Measurements from ENCODE around the gene CHRNE.
"Not testable (repeated sequence)": the region's sequence is repeated elsewhere in the genome, so short reads cannot be mapped to it uniquely, and the experiment has no call there.

Gene CHRNE

DNA sequence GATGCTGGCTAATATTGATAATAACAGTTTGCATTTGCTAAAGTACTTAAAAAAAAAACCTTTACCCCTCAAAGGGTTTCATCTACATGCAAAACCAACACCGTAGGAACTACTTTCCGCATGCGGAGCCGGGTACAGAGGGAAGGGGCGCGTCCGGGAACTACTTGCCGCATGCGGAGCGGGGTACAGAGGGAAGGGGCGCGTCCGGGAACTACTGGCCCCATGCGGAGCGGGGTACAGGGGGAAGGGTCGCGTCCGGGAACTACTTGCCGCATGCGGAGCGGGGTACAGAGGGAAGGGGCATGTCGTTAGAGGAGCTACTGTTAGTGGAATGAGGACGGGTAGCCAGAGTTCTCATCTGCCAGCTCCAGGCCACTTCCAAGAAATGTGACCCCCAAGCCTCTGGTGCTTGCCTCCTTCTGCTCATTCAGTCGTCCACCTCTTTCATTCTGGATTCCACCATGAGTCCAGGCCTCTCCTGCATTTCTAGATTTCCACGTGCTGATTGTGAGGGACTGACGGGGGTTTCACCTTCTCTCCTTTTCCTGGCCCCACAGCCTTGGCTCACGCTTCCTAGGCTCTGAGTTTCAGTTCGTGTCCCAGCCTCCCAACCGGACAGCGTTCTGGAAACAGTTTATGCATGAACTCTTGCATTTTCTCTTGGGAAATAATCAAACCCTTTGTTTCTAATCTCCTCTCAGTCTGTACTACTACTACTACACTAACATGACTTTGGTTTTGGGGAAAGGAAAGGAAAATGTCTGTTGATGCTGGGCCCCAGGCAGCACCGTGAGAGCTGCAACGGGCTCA is 42.9 kb downstream of the CHRNE start:
- Histone ChIP-seq H3K4me3 (ENCODE audit: low read depth, low read length) (0 out of 2 replicates have a peak overlapping the region, but pooled peaks have one; percentile 22), H3K9me3 (ENCODE audit: control insufficient read depth, insufficient read depth, low read length) (no peaks in the 10 kb centered on the region), H3K9ac (ENCODE audit: low read depth, low read length) (no peak overlapping the region), H3K27me3 (ENCODE audit: control insufficient read depth, insufficient read depth, low read length) (no peaks in the 10 kb centered on the region), H3K36me3 (ENCODE audit: control insufficient read depth, insufficient read depth, low read length) (peaks cover 5% of the 10 kb centered on the region; the same call in 1 of the 2 replicates), H3K27ac (ENCODE audit: low read depth, low read length) (peak overlapping the region; percentile 19), H3K4me1 (ENCODE audit: control insufficient read depth, insufficient read depth, low read length) (peaks cover 36% of the 10 kb centered on the region)

DNA sequence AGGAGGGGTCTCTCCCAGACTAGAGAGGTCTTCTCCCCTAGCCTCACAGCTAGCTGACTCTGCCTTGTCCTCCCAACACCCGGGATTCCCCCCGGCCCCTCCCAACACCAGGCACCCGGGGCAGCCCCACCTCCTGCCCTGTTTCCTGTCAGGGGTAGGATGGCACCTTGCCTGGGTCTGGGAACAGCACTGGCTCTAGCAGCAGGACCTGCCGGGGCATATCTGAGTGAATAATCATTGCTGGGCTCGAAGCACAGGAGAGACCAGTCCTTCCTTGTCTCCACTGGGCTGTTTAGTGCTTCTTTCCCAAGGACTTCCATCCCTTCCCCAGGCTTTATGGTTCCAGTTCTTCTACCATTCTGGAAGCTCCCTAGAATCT is 44.0 kb downstream of the CHRNE start:
- peak overlapping the region; percentile 84 for H3K27ac ChIP-seq (ENCODE audit: low read depth, low read length)
- H3K9ac ChIP-seq (ENCODE audit: low read depth, low read length) = no peak overlapping the region
- H3K36me3 ChIP-seq (ENCODE audit: control insufficient read depth, insufficient read depth, low read length) = peaks cover 5% of the 10 kb centered on the region; the same call in 1 of the 2 replicates
- H3K4me3 ChIP-seq (ENCODE audit: low read depth, low read length) = 0 out of 2 replicates have a peak overlapping the region, but pooled peaks have one; percentile 14
- H3K9me3 ChIP-seq (ENCODE audit: control insufficient read depth, insufficient read depth, low read length) = no peaks in the 10 kb centered on the region
- H3K27me3 ChIP-seq (ENCODE audit: control insufficient read depth, insufficient read depth, low read length) = no peaks in the 10 kb centered on the region
- peaks cover 43% of the 10 kb centered on the region for H3K4me1 ChIP-seq (ENCODE audit: control insufficient read depth, insufficient read depth, low read length)

DNA sequence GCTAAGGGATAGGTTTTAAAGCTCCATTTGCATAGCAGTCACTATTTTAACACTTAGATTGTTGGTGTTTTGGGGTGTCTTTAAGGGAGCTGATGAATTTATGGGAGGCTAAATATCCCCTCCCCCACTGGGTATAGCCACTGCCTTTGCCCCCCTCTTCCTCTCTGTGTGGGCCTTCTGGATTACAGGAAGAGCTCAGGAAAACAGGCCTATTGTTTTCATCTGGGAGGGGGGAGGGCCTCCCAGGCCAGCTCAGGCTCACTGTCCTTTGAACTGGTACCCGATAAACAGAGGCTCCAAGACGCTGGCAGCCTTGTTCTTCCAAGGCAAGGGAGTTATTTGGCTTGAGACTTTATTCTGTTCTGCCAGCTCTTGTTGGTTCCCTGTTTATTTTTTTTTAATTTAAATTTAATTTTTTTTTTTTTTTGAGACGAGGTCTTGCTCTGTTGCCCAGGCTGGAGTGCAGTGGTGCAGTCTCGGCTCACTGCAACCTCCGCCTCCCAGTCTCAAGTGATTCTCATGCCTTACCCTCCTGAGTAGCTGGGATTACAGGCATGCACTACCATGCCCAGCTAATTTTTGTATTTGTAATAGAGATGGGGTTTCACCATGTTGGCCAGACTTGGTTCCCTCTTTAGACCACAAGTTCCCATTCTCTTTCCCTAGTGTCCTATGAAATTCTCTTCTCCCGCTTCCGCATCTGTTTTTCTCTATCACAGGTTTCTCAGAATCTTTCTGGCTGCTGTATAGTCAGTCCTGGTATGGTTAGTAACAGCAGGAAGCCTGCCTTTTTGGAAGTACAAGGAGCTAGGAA is 44.6 kb downstream of the CHRNE start:
- H3K27me3 ChIP-seq (ENCODE audit: control insufficient read depth, insufficient read depth, low read length) = no peaks in the 10 kb centered on the region
- H3K9ac ChIP-seq (ENCODE audit: low read depth, low read length) = no peak overlapping the region
- peaks cover 49% of the 10 kb centered on the region for H3K4me1 ChIP-seq (ENCODE audit: control insufficient read depth, insufficient read depth, low read length)
- H3K27ac ChIP-seq (ENCODE audit: low read depth, low read length) = peak overlapping the region; percentile 84
- H3K9me3 ChIP-seq (ENCODE audit: control insufficient read depth, insufficient read depth, low read length) = no peaks in the 10 kb centered on the region
- peaks cover 5% of the 10 kb centered on the region; the same call in 1 of the 2 replicates for H3K36me3 ChIP-seq (ENCODE audit: control insufficient read depth, insufficient read depth, low read length)
- 0 out of 2 replicates have a peak overlapping the region, but pooled peaks have one; percentile 14 for H3K4me3 ChIP-seq (ENCODE audit: low read depth, low read length)

DNA sequence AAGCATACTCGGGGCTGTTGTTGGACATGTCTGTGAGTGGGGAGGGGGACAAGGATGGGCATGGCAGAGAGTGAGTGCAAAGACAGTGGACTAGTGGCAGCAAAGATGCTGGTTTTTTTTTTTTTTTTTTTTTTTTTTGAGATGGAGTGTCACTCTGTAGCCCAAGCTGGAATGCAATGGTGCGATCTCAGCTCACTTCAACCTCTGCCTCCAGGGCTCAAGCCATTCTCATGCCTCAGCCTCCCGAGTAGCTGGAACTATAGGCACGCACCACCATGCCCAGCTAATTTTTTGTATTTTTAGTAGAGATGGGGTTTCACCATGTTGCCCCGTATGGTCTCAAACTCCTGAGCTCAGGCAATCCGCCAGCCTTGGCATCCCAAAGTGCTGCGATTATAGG is 45.6 kb downstream of the CHRNE start:
- not testable (repeated sequence) for H3K36me3 ChIP-seq (ENCODE audit: control insufficient read depth, insufficient read depth, low read length); H3K9ac ChIP-seq (ENCODE audit: low read depth, low read length); H3K9me3 ChIP-seq (ENCODE audit: control insufficient read depth, insufficient read depth, low read length); H3K27me3 ChIP-seq (ENCODE audit: control insufficient read depth, insufficient read depth, low read length)
- H3K4me3 ChIP-seq (ENCODE audit: low read depth, low read length) = 0 out of 2 replicates have a peak overlapping the region, but pooled peaks have one; percentile 10
- H3K4me1 ChIP-seq (ENCODE audit: control insufficient read depth, insufficient read depth, low read length) = peaks cover 49% of the 10 kb centered on the region
- H3K27ac ChIP-seq (ENCODE audit: low read depth, low read length) = peak overlapping the region; percentile 84

DNA sequence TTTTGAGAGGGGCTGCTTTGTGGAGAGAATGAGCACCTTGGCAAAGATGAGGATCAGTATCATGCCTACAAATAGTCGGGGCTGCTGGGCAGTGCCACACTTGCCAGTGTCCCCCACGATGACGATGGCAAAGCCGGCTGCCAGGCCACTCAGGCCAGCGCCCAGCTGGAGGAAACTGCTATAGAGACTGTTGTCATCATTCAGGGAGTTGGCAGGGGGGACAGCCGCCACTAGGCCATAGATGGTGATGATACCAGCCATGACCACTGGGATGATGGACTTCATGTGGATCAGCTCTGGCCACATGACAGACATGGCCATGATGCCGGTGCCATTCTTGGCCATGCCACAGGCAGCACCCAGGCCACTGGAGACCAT is 46.0 kb downstream of the CHRNE start:
- Histone ChIP-seq H3K27me3 (ENCODE audit: control insufficient read depth, insufficient read depth, low read length) (no peaks in the 10 kb centered on the region), H3K27ac (ENCODE audit: low read depth, low read length) (no peak overlapping the region), H3K4me1 (ENCODE audit: control insufficient read depth, insufficient read depth, low read length) (peaks cover 49% of the 10 kb centered on the region), H3K9ac (ENCODE audit: low read depth, low read length) (no peak overlapping the region), H3K9me3 (ENCODE audit: control insufficient read depth, insufficient read depth, low read length) (no peaks in the 10 kb centered on the region), H3K36me3 (ENCODE audit: control insufficient read depth, insufficient read depth, low read length) (peaks cover 5% of the 10 kb centered on the region; the same call in 1 of the 2 replicates), H3K4me3 (ENCODE audit: low read depth, low read length) (no peak overlapping the region)

DNA sequence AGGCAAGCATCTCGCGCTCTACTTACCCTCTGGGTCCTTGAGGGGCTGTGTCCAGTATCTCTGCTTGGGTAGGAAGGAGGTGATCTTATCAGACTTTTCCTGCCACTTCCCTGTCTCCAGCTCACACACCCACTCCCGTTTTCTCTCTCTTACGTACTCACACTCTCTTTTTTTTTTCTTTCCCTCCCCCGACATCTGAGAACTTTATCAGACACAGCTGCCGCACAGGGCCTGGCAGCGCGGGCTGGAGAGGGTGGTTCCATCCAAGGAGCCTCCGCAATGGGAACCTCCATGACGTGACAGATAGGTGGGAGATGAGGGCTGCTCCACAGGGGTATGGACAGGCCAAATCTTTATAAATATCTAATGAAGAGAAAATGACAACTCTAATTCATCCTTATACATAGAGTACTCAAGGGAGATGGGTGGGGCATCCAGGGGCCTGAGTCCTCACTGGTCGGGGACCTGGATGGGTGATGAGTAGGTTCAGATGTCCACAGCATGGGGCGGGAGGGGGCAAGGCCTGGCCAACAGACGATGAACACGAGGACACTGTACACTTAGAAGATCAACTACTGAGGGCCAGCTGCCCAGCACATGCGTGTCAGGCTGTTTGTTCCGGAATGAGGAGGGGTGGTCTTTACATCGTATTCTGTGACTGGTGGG is 46.5 kb downstream of the CHRNE start:
- Histone ChIP-seq H3K36me3 (ENCODE audit: control insufficient read depth, insufficient read depth, low read length) (peaks cover 5% of the 10 kb centered on the region; the same call in 1 of the 2 replicates), H3K9me3 (ENCODE audit: control insufficient read depth, insufficient read depth, low read length) (no peaks in the 10 kb centered on the region), H3K27ac (ENCODE audit: low read depth, low read length) (no peak overlapping the region), H3K27me3 (ENCODE audit: control insufficient read depth, insufficient read depth, low read length) (no peaks in the 10 kb centered on the region), H3K4me3 (ENCODE audit: low read depth, low read length) (no peak overlapping the region), H3K4me1 (ENCODE audit: control insufficient read depth, insufficient read depth, low read length) (peaks cover 49% of the 10 kb centered on the region), H3K9ac (ENCODE audit: low read depth, low read length) (no peak overlapping the region)

DNA sequence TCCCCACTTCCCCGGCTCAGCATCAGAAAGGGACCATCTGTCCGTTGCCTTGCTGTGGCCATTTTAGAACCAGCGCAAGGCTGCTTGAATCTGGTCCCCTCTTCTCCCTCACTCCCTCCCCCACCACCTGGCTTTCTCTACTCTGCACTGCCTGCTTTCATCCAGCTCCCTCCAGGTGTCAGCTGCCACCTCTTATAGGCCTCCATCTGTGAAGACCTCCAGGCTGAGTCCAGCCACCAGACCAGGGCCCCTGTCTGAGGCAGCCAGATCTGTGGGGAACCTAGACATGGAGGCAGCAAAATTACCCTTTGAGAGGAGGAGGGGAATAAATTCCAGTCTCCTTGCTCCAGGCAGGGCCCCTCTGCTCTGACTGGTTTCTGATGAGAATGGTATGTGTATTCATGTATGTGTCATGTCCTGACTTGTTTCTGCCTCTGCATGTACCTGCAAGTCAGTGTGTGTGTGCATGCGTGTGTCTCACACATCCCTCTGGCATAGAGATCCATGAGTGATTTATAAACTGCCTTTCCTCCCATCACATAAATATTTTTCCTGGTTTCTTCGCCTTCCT is 48.7 kb downstream of the CHRNE start:
- no peaks in the 10 kb centered on the region for H3K36me3 ChIP-seq (ENCODE audit: control insufficient read depth, insufficient read depth, low read length)
- no peaks in the 10 kb centered on the region for H3K27me3 ChIP-seq (ENCODE audit: control insufficient read depth, insufficient read depth, low read length)
- H3K27ac ChIP-seq (ENCODE audit: low read depth, low read length) = peak overlapping the region; percentile 51
- no peak overlapping the region for H3K9ac ChIP-seq (ENCODE audit: low read depth, low read length)
- peaks cover 51% of the 10 kb centered on the region for H3K4me1 ChIP-seq (ENCODE audit: control insufficient read depth, insufficient read depth, low read length)
- H3K9me3 ChIP-seq (ENCODE audit: control insufficient read depth, insufficient read depth, low read length) = no peaks in the 10 kb centered on the region
- no peak overlapping the region for H3K4me3 ChIP-seq (ENCODE audit: low read depth, low read length)

DNA sequence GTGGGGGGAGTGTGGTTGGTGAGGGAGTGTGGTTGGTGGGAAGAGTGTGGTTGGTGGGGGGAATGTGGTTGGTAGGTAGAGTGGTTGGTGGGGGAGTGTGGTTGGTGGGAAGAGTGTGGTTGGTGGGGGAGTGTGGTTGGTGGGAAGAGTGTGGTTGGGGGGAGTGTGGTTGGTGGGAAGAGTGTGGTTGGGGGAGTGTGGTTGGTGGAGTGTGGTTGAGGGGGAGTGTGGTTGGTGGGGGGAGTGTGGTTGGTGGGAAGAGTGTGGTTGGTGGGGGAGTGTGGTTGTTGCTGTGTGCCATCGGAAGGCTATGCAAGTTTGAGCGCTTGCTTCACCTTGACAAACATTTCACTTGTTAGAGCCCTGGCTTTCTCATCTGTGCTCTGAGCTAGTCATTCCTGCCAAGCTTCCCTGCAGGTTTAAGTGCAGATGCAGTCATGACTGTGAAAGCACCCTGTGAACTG is 49.7 kb downstream of the CHRNE start:
- H3K9me3 ChIP-seq (ENCODE audit: control insufficient read depth, insufficient read depth, low read length) = no peaks in the 10 kb centered on the region
- no peaks in the 10 kb centered on the region for H3K27me3 ChIP-seq (ENCODE audit: control insufficient read depth, insufficient read depth, low read length)
- H3K4me3 ChIP-seq (ENCODE audit: low read depth, low read length) = no peak overlapping the region
- H3K9ac ChIP-seq (ENCODE audit: low read depth, low read length) = no peak overlapping the region
- H3K27ac ChIP-seq (ENCODE audit: low read depth, low read length) = no peak overlapping the region
- H3K4me1 ChIP-seq (ENCODE audit: control insufficient read depth, insufficient read depth, low read length) = peaks cover 49% of the 10 kb centered on the region
- H3K36me3 ChIP-seq (ENCODE audit: control insufficient read depth, insufficient read depth, low read length) = no peaks in the 10 kb centered on the region

DNA sequence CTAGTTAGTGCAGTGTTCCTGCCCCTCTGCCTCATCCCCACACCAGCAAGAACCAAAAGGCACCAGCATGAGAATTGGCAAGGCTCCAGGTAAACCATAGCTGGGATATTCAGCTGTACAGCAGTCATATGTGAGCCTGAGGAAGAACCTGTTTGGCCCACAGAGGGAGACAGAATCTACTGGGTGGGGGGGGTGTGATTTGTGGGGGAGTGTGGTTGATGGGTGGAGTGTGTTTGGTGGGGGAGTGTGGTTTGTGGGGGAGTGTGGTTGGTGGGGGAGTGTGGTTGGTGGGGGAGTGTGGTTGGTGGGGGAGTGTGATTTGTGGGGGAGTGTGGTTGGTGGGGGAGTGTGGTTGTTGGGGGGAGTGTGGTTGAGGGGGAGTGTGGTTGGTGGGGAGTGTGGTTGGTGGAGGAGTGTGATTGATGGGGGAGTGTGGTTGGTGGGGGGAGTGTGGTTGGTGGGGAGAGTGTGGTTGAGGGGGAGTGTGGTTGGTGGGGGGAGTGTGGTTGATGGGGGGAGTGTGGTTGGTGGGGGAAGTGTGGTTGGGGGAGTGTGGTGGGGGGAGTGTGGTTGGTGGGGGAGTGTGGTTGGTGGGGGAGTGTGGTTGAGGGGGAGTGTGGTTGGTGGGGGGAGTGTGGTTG is 50.2 kb downstream of the CHRNE start:
- H3K27me3 ChIP-seq (ENCODE audit: control insufficient read depth, insufficient read depth, low read length) = no peaks in the 10 kb centered on the region
- no peak overlapping the region for H3K27ac ChIP-seq (ENCODE audit: low read depth, low read length)
- no peak overlapping the region for H3K4me3 ChIP-seq (ENCODE audit: low read depth, low read length)
- no peak overlapping the region for H3K9ac ChIP-seq (ENCODE audit: low read depth, low read length)
- no peaks in the 10 kb centered on the region for H3K9me3 ChIP-seq (ENCODE audit: control insufficient read depth, insufficient read depth, low read length)
- peaks cover 46% of the 10 kb centered on the region for H3K4me1 ChIP-seq (ENCODE audit: control insufficient read depth, insufficient read depth, low read length)
- H3K36me3 ChIP-seq (ENCODE audit: control insufficient read depth, insufficient read depth, low read length) = no peaks in the 10 kb centered on the region

DNA sequence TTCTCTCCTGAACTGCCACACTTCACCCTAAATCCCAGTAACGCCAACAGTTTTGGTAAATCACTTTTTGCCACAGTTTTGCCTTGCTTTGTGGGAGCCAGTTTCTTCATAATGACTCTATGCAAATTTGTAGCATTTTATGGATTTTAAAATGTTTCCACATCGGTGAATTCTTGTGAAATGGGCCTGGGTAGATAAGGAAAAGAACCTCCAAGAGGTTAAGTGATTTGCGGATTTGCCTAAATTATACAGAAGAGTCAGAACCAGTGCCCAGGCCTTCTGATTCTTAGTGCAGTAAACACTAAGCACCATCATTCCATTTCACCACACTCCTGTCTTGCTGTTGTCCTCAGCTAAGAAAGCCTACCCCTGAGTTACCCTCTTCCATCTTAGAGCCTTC is 51.8 kb downstream of the CHRNE start:
- Histone ChIP-seq H3K9me3 (ENCODE audit: control insufficient read depth, insufficient read depth, low read length) (no peaks in the 10 kb centered on the region), H3K36me3 (ENCODE audit: control insufficient read depth, insufficient read depth, low read length) (no peaks in the 10 kb centered on the region), H3K27me3 (ENCODE audit: control insufficient read depth, insufficient read depth, low read length) (no peaks in the 10 kb centered on the region), H3K27ac (ENCODE audit: low read depth, low read length) (no peak overlapping the region), H3K4me1 (ENCODE audit: control insufficient read depth, insufficient read depth, low read length) (peaks cover 42% of the 10 kb centered on the region), H3K4me3 (ENCODE audit: low read depth, low read length) (no peak overlapping the region), H3K9ac (ENCODE audit: low read depth, low read length) (no peak overlapping the region)

All from HUES48 (cell line).